IPS DF 6.9 (cell line): Measurements from ENCODE around the gene PTER.

ENCODE experiments used
- DNase-seq: peaks from one replicate; pipeline ENCODE4 v3.0.0-alpha.2; 2013; ENCODE audit warnings: low read depth, low spot score
- H3K27ac ChIP-seq: one replicate; pipeline ENCODE4 v1.5.1; 2013; ENCODE audit warnings: low read length, control low read depth
- H3K27me3 ChIP-seq: 2 replicates; pipeline ENCODE4 v1.6.1; 2013; ENCODE audit warnings: mild to moderate bottlenecking, low read length; ENCODE audit not compliant: control insufficient read depth, insufficient read depth
- H3K36me3 ChIP-seq: 2 replicates; pipeline ENCODE4 v1.6.1; 2013; ENCODE audit warnings: low read length; ENCODE audit not compliant: control insufficient read depth, insufficient read depth
- H3K4me1 ChIP-seq: 2 replicates; pipeline ENCODE4 v1.6.1; 2013; ENCODE audit warnings: low read length; ENCODE audit not compliant: control insufficient read depth, insufficient read depth
- H3K4me3 ChIP-seq: 2 replicates; pipeline ENCODE4 v1.5.1; 2013; ENCODE audit warnings: mild to moderate bottlenecking, low read length
- H3K9me3 ChIP-seq: 2 replicates; pipeline ENCODE4 v1.6.1; 2013; ENCODE audit warnings: low read length, inconsistent platforms; ENCODE audit not compliant: control insufficient read depth, insufficient read depth
- WGBS: extraction: QIAGEN DNeasy Blood & Tissue Kit; methylation state at CpG from one replicate; pipeline ENCODE4 v1.1.7; 2013; ENCODE audit warnings: mixed read lengths, missing lambda C conversion rate; ENCODE audit not compliant: insufficient read length, insufficient coverage; 5-methylcytosine and 5-hydroxymethylcytosine counted together

The PTER gene, protein sequence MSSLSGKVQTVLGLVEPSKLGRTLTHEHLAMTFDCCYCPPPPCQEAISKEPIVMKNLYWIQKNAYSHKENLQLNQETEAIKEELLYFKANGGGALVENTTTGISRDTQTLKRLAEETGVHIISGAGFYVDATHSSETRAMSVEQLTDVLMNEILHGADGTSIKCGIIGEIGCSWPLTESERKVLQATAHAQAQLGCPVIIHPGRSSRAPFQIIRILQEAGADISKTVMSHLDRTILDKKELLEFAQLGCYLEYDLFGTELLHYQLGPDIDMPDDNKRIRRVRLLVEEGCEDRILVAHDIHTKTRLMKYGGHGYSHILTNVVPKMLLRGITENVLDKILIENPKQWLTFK

DNA sequence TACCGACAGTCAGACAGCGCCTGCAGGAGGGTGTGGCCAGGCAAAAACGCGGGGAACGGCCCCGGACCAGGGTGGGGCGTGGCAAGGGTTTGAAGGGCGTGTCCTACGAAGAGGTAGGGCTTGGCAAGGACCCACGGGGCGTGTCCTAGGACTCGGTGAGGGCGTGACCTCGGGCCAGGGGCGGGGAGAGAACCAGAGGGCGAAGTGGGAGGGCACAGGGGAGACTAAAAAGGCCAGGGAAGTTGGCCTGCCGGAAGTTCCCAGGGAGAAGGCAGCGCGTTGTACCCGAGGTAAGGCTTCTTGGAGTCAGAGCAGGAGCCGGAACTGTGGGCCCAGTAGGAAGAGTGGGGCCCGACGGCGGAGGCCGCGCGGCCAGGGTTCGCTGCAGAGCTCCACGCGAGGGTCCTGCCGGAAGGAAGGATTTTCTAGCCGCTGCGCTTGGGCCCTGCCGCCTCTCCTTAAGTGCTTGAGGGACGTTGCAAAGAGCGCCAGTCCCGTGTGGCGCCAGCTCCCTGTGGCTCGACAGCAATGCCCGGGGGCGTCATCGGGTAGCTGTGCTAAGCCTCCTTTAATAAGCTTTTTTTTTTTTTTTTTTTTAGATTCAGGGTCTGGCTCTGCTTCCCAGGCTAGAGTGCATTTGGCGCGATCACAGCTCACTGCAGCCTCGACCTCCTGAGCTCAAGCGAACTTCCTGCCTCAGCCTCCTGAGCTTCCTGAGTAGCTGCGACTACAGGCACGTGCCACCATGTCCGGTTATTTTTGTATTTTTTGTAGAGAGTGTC lies at the start of gene PTER:
Gene PTER (plus strand): TSS at position 253 of the 782 bp plus-strand sequence. CDS start 47,375 bp downstream, outside the sequence.
- Histone ChIP-seq H3K9me3 (no peaks in the 10 kb centered on the region), H3K27ac (no peak within 1 kb of the TSS), H3K27me3 (no peaks in the 10 kb centered on the region), H3K4me3 (peak within 1 kb of the TSS; percentile 36; the same call in 1 of the 2 replicates), H3K4me1 (peaks cover 1% of the 10 kb centered on the region; the same call in 1 of the 2 replicates), H3K36me3 (no peaks in the 10 kb centered on the region)
- no CpG with 5 or more reads among the region's 49 CpGs for WGBS
- peak; percentile 79 for DNase-seq

DNA sequence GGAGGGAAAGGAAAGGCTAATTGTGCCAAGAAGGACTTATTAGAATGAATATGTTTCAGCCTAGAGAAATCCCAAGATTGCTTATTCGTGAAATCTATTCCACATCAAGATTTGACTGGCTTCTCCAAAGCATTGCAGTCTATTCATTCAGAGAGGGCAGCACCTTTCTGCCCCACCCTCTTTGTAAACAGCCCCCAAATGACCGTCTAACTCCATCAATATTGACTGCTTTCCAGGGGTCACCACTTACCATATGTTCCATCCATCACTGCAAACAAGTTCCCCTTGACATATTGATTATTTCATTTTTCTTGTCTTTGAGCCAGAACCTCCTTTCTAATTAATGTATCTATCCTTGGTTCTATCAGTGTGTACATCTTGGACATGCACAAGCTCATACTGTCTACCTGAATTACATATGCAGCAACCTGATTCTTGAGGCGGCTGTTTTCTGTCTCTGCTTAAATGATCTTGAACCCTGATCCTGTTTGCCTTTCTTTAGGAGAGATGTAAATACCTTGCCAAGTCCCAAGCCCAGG lies 44.2 kb upstream of the PTER start:
- no peaks in the 10 kb centered on the region for H3K9me3 ChIP-seq
- no peak overlapping the region for H3K27ac ChIP-seq
- DNase-seq = no peak
- no peaks in the 10 kb centered on the region for H3K36me3 ChIP-seq
- H3K4me1 ChIP-seq = no peaks in the 10 kb centered on the region
- no CpG with 5 or more reads among the region's 3 CpGs for WGBS
- H3K4me3 ChIP-seq = no peak overlapping the region
- H3K27me3 ChIP-seq = no peaks in the 10 kb centered on the region

DNA sequence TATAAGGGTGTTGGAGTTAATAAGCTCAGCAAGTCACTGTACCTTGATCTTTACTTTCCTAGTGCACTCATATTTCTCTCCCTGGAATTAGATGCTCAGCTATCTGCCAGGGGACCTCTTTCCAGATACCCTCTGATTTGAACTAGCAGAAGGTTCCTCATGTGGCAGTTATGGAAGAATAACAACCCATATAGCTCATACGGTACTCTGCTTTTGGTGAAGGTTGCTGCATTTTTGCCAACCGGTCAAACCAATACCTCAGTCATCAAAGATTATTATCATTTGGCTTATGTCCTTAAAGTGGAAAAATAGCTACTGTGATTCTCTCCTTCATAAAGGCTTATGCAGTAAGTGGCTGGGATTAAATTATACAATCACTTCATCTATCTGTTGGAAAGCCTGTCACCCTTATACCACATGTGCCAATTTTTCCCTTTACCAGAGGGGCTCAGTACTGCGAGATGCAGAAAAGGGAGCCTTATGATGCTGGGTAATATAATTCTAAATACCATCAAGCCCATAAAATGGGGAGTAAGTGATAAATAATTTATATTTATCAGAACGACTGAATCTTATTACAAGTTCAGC lies 43.4 kb upstream of the PTER start:
- DNase-seq = no peak
- H3K27ac ChIP-seq = no peak overlapping the region
- H3K36me3 ChIP-seq = no peaks in the 10 kb centered on the region
- H3K27me3 ChIP-seq = no peaks in the 10 kb centered on the region
- no peaks in the 10 kb centered on the region for H3K4me1 ChIP-seq
- no CpG with 5 or more reads among the region's 4 CpGs for WGBS
- no peaks in the 10 kb centered on the region for H3K9me3 ChIP-seq
- no peak overlapping the region for H3K4me3 ChIP-seq

DNA sequence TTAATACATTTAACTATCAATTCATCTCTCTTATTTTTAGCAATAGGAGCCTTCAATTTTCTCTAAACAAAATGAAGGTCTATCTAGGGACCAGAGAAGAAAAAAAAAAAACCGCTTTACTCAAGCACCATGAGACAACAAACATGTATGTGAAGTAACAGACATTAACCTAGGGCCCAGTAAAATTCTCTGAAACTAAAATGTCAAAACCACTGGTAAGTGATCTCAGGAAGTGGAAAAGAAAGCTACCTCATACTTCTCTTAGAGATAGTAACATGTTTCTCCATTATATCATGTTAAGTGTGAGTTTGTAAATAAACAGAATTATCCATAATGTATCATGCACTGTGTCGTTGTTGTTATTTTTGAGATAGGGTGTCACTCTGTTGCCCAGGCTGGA lies 35.4 kb upstream of the PTER start:
- no peaks in the 10 kb centered on the region for H3K4me1 ChIP-seq
- no CpG with 5 or more reads among the region's 2 CpGs for WGBS
- H3K36me3 ChIP-seq = no peaks in the 10 kb centered on the region
- DNase-seq = no peak
- no peak overlapping the region for H3K27ac ChIP-seq
- H3K9me3 ChIP-seq = no peaks in the 10 kb centered on the region
- no peak overlapping the region for H3K4me3 ChIP-seq
- H3K27me3 ChIP-seq = no peaks in the 10 kb centered on the region

DNA sequence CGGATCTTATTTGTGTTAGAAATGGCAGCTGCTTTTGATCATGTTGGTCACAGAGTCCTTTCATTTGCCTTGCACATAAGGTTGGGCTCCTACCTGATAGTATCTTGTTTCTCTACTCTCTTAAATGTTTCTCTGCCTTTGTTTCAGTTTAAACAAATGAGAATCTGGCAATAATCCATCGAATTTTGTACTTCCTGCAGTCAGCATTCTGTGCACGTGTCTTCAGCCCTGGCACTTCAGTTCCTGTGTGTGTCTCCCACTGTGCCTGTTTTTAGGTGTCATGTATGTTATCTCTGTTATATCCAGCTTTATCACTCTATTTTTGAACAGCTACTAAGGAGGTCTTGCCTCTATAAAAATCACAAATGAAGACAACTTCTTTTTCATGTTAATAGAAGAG lies 28.4 kb upstream of the PTER start:
- no peak for DNase-seq
- Histone ChIP-seq H3K36me3 (no peaks in the 10 kb centered on the region), H3K27me3 (no peaks in the 10 kb centered on the region), H3K4me1 (no peaks in the 10 kb centered on the region), H3K9me3 (no peaks in the 10 kb centered on the region), H3K27ac (no peak overlapping the region), H3K4me3 (no peak overlapping the region)
- no CpG with 5 or more reads among the region's 3 CpGs for WGBS

DNA sequence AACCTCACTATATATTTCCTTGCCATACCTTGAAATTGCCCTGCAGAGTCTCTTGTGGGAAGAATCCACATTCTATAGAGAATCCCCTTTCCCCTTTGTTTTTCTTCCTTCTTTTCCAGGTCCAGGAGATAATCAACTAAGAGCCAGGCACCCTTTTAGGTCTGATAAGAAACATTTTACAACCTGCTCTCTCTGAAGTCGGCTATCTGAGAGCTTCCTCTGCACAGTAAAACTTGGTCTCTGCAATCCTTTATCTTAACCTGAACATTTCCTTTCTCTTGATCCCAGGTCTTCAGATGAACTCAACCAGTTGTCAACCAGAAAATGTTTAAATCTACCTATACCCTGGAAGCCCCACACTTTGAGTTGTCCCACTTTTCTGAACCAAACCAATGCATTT lies 19.5 kb upstream of the PTER start:
- Histone ChIP-seq H3K9me3 (no peaks in the 10 kb centered on the region), H3K27ac (no peak overlapping the region), H3K36me3 (no peaks in the 10 kb centered on the region), H3K27me3 (no peaks in the 10 kb centered on the region), H3K4me3 (no peak overlapping the region), H3K4me1 (no peaks in the 10 kb centered on the region)
- WGBS = no CpG with 5 or more reads among the region's 1 CpG
- DNase-seq = no peak

DNA sequence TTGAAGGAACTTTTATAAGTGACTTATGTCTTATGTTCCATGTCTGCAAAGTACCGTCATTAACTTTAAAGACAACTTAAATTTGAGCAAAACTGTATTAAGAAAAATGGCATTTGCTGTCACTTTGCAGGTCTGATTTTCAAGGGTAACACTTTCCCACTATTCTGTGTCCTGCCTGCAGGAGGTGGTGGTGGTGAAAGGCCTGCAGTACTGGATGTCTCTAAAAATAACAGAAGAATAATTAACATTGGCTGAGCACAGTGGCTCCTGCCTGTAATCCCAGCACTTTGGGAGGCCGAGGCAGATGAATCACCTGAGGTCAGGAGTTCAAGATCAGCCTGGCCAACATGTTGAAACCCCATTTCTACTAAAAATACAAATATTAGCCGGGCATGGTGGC lies 13.2 kb upstream of the PTER start:
- no CpG with 5 or more reads among the region's 3 CpGs for WGBS
- no peak overlapping the region for H3K4me3 ChIP-seq
- H3K9me3 ChIP-seq = no peaks in the 10 kb centered on the region
- no peaks in the 10 kb centered on the region for H3K36me3 ChIP-seq
- DNase-seq = no peak
- no peaks in the 10 kb centered on the region for H3K27me3 ChIP-seq
- no peaks in the 10 kb centered on the region for H3K4me1 ChIP-seq
- H3K27ac ChIP-seq = no peak overlapping the region

DNA sequence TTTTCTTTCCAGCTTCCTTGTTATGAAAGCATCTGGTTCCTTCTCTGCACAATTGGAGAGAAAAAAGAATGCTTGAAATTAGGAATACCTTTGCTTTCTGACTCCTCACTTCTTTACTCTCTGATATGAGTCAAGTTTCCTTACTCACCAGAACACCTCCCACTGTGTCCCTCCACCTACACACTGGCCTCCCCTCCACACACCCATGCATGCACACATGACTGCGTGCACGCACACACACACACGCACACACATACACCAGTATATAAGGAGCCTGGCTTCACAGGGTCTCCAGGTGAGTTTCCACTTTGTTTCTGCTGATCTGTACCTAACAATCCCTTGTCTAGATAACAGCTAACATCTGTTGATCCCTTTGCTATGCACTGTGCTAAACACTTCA lies 11.4 kb upstream of the PTER start:
- H3K9me3 ChIP-seq = no peaks in the 10 kb centered on the region
- no peak overlapping the region for H3K4me3 ChIP-seq
- H3K27me3 ChIP-seq = no peaks in the 10 kb centered on the region
- DNase-seq = no peak
- H3K36me3 ChIP-seq = no peaks in the 10 kb centered on the region
- WGBS = no CpG with 5 or more reads among the region's 3 CpGs
- H3K27ac ChIP-seq = no peak overlapping the region
- H3K4me1 ChIP-seq = no peaks in the 10 kb centered on the region

DNA sequence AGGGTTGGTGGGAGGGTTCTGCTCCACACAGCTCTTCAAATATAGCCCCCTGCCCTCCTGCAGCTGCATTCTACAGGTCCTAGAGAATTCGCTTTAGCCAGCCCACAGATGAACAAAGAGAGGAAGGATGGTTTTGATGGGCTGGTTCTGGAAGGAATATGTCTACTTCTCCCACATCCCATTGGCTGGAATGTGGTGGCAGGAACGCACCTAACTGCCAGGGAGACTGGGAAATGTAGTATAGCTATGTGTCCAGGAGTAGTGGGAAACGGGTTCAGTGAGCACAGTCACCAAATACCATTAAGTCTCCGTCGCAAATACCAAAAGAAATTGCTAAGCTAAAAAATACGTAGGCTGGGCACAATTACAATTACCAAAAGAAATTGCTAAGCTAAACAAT lies 7.3 kb upstream of the PTER start:
- DNase-seq = no peak
- Histone ChIP-seq H3K9me3 (no peaks in the 10 kb centered on the region), H3K4me1 (no peaks in the 10 kb centered on the region), H3K27me3 (no peaks in the 10 kb centered on the region), H3K4me3 (no peak overlapping the region), H3K36me3 (no peaks in the 10 kb centered on the region), H3K27ac (no peak overlapping the region)
- WGBS = no CpG with 5 or more reads among the region's 6 CpGs

DNA sequence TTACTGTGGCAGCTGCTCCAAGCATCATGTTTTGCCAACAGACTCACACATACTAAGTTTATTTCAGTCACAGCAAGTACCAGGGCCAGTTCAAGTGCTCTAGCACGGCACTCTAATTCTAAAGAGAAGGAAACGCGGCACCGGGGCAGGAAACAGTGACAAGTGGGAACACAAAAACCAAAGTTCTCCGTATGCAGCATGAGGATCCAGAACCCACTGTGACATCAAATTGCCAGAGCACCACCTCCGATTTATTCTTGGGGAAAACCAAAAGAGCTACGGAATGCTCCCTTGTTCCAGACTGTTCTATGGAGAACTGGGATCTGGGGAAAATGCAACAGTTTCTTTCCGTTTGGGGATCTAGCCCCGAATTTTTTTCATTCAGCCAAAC lies 448 bp upstream of the PTER start:
- peaks cover 1% of the 10 kb centered on the region; the same call in 1 of the 2 replicates for H3K4me1 ChIP-seq
- H3K4me3 ChIP-seq = peak overlapping the region; percentile 23; the same call in 1 of the 2 replicates
- no peak overlapping the region for H3K27ac ChIP-seq
- no peak for DNase-seq
- H3K27me3 ChIP-seq = no peaks in the 10 kb centered on the region
- H3K36me3 ChIP-seq = no peaks in the 10 kb centered on the region
- no peaks in the 10 kb centered on the region for H3K9me3 ChIP-seq
- no CpG with 5 or more reads among the region's 9 CpGs for WGBS
